GM21529 (cell line): ENCODE results near the gene CACTIN.
"Not testable (repeated sequence)": the region's sequence is repeated elsewhere in the genome, so short reads cannot be mapped to it uniquely, and the experiment has no call there.

Experiments
- ATAC-seq: cut with Tn5 transposase; IDR thresholded peaks from one replicate; pipeline ENCODE4 v1.9.1; 2021; ENCODE audit not compliant: unreplicated experiment

CACTIN gene

GRCh38 chr19:3572132-3572854, 54.3 kb downstream of the CACTIN start:
- peak; percentile 91 for ATAC-seq

- no peak for ATAC-seq
These were observed 56.0 kb downstream of the CACTIN start for GRCh38 chr19:3570606-3571011.

- not testable (repeated sequence) for ATAC-seq
These were observed 56.5 kb downstream of the CACTIN start for GRCh38 chr19:3570042-3570441.

GRCh38 chr19:3565139-3565538, 61.5 kb downstream of the CACTIN start:
- ATAC-seq: no peak

- no peak for ATAC-seq
These were observed 62.7 kb downstream of the CACTIN start for GRCh38 chr19:3563709-3564524.
